Measurements from ENCODE around the gene CHDH.

The CHDH gene

DNA sequence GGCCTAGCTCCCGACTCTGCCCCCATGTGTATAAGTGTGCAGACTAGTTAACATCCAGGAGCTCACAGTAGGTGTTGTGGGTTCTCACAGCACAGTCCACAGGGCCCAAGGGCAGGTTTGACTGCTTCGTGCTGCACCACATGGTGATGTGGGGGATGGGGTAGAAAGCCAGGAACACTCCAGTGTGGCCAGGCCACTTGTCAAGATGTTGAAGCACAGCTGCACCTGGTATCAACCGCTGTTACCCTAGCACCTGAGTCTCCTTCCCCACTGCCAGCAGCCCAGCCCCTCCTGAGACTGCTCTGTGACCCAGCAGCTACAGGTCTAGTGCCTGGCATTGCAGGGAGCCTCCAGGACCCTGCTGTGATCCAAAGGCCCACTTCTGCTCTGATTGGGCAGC is 53.4 kb downstream of the CHDH start:
- no peak for DNase-seq (ENCODE audit: low read depth in 1 of 2, low spot score in 1 of 2)

DNA sequence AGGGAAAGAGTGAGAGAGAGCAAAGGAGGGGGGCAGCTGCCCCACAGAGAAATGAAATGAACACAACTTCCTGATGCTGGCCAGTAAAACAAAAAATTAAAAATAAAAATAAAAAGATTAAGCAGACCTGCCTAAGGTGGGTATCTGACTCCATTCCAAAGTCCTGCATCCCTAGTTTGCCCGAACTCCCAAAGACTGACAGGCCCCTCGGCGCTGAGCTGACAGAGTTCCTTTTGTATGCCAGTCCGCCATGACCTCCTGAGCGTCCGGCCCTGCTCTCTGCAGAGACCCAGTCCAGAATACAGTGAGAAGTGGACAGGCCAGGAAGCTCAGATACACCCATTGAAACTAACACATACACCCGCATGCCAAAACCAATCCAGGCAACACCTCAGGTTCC is 54.9 kb downstream of the CHDH start:
- DNase-seq (ENCODE audit: low read depth in 1 of 2, low spot score in 1 of 2), result no peak

DNA sequence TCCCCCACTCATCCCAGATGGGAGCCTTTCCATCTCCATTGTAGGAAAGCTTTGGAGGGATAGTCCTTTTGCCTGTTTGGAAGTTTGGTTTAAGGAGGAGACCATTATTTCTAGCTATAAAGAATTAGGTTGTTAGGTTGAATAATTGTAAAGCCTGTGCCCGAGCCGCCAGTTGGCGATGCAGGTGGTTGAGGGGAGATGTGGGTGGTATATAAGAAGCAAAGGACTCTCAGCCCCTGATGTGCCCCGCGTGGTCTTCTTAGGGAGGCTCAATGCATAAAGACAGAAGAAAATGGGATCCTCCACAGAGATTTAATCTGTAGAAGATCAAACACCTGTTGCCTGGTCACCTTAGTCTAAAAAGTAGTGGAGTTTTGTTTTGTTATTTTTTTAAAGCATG is 55.7 kb downstream of the CHDH start:
- DNase-seq (ENCODE audit: low read depth in 1 of 2, low spot score in 1 of 2), result no peak

DNA sequence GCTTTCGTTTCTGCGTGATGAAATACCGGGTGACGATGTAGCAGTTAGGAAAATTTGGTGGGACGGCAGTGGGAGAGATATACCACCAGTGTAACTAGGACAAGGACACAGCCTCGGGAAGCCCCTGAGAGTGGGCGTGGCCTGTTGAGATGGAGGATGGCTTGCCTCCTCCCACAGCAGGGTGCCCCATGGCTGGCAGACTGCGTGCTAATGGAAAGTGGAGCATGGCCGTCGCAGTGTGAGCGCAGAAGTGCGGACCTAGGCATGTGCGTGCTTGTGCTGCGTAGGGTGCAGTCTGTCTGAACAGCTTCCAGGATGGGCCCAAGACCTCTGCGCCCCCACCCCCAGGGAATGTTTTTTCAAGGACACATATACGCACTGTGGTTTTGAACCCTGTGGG is 56.8 kb downstream of the CHDH start:
- no peak for DNase-seq (ENCODE audit: low read depth in 1 of 2, low spot score in 1 of 2)

DNA sequence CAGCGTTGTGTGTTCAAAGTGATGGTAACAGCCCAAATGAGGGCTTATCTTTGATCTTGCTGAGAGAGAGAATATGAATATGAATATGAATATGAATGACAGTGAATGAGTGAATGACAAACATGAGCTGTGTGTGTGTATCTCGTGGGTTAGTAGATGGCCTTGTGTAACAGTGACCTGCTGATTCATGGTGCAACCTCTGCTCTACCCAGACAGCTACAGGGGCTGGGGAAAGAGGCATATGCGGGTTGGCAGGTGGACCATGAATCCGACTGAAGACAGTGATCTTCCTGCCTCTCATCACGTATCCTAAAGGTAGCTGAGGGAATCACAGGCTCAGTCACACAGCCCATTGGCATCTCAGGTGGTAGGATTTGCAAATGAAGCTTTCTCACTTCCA is 58.2 kb downstream of the CHDH start:
- DNase-seq (ENCODE audit: low read depth in 1 of 2, low spot score in 1 of 2), result no peak

DNA sequence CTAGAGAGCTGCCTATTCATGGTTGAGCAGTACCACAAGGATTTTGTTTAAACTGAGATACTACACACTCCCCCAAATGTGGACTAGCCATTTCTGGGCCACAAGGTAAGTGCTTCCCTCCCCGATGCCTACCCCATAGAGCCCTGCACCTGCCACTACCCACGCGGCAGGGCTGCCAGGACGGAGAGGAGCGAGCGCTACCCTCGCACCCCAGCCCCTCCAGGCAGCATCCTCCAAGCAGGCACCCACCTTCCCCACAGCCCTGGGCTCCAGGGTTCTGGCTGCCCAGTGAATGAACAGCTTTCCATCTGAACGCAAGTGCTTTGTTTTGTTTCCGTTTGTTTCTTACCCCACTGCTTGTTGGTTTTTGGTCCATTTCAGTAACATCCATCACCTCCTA is 59.2 kb downstream of the CHDH start:
- DNase-seq (ENCODE audit: low read depth in 1 of 2, low spot score in 1 of 2), result no peak

DNA sequence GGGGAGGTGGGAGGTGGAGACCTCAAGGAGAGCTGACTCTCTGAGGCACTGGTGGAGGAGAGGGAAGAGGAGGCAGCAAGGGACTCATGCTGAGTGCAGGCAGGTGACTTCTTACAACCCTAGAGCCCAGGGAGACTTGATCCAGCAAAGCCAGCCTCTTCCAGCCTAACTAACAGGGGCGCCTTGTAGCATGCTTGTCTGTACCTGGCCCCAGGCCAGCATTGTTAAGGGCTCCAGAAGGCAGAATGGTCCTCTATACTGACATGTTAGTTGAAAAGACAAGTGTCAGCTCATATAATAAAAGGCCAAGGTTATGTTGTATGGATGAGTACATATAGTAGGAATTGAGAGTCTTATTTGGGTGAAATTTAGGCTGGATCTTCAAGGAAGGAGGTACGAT is 65.4 kb downstream of the CHDH start:
- DNase-seq (ENCODE audit: low read depth in 1 of 2, low spot score in 1 of 2), result no peak

DNA sequence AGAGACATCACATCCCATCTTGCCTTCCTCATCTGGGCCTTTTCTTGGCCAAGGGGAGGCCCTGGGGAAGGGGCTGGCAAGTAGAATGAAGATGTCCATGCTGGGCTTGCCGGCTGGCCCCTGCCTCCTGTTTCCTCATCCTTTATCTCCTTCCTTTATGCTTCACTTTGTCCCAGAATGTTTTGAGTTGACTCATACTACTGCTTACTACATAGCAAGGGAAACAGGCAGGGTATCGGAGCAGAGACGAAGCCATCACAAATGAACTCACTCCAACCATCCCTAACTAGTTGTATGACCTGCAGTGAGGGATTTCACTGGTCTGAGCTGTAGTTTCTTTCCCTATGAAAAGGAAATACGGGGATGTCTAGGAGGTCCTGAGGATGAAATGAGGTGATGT is 66.0 kb downstream of the CHDH start:
- no peak for DNase-seq (ENCODE audit: low read depth in 1 of 2, low spot score in 1 of 2)

DNA sequence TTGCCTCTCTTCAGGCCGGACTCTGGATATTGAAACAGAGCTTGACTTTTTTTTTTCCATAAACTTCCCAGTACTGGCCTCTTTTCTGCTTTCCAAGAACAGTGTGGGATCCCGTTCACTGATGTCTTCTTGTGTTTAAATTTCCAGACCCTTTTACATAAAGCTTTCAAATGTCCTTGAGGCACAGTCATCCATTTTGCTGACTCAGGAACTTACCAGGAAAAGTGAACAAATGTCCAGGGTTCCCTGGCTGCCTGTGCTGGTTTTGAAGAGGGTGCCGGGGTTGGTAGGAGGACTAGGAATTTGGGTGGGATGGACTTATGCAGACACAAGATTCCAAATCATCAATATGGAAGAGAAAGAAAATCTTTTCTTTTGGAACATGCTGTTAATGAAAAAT is 68.1 kb downstream of the CHDH start:
- no peak for DNase-seq (ENCODE audit: low read depth in 1 of 2, low spot score in 1 of 2)

DNA sequence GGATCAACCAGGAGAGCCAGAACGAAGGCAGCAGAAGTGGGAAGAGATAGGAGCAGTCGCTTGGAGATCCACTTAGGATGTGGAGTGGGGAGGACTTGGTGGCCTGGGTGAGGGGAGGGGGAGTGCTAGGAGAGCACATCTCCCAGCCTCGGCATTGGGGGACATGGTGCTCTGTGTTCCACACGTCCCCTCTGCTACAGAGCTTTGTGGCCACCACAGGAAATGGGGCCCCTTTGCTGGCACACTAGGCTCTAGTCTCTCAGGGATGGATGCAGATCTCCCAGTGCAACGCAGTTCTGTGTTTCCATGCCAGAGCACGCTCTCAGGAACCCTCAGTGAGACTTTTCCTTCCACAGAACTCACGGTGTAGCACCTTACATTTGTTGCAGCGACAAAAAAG is 68.8 kb downstream of the CHDH start:
- DNase-seq (ENCODE audit: low read depth in 1 of 2, low spot score in 1 of 2), result no peak

DNA sequence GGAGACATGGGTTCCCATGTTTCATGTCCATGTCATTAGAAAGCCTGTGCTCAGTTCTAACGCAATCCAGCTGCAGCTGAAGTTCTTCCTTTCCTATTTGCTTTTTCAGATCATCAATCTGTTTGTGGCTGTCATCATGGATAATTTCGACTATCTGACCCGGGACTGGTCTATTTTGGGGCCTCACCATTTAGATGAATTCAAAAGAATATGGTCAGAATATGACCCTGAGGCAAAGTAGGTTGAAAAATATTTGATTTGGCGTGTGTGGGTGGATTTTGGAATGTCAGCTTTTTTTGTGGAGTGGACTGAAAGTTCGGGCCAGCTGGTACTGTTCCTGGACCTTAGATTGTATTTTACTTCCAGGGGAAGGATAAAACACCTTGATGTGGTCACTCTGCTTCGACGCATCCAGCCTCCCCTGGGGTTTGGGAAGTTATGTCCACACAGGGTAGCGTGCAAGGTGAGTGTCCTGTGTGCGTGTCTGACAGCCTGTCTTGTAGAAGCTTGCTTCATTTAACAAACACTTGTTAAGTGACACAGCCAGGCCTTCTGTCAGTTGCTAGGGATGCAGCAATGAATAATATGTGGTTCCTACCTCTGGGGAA is 69.6 kb downstream of the CHDH start:
- DNase-seq (ENCODE audit: low read depth in 1 of 2, low spot score in 1 of 2), result no peak

DNA sequence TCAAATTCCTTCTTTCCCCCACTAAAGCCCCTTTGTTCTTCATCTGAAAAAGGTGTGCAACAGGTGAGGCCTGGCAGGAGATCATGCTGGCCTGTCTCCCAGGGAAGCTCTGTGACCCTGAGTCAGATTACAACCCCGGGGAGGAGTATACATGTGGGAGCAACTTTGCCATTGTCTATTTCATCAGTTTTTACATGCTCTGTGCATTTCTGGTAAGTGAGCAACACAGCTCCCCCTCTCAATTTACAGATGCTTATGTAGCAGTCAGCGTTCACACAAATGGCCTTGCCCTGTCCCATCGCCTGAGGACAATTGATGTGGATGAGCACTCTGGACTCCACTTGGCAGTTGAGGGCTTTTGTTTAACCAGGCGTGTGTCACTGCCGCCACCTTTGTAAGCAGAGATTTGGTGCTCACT is 70.4 kb downstream of the CHDH start:
- no peak for DNase-seq (ENCODE audit: low read depth in 1 of 2, low spot score in 1 of 2)

DNA sequence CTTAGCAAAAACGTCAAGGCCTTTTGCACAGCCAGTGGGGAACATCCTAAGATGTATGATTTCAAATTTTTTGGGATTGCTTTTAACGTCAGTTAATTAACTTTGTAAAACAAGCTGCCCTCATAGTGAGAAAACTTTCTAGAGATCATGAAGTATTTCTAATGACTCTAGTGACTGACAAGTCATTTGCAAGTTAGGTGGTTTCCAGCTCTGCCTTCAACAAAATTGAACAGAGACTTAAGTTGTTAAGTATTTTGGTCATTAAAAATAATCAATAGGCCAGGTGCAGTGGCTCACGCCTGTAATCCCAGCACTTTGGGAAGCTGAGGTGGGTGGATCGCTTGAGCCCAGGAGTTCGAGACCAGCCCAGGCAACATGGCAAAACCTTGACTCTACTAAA is 71.2 kb downstream of the CHDH start:
- no peak for DNase-seq (ENCODE audit: low read depth in 1 of 2, low spot score in 1 of 2)

DNA sequence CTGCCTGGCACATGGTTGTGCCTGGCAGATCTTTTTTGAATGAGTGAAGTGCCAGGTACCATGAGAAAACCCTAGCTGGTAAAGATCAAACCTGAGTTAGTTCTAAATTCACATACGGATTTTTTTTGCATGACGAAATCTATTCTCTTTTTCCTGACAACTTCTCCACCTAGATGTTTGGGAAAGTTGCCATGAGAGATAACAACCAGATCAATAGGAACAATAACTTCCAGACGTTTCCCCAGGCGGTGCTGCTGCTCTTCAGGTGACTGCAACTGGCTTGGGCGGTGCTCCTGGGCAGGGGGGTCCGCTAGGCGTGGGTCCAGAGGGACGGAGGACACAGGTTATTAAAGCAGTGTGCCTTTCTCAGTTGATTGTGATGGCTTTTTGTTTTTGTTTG is 71.8 kb downstream of the CHDH start:
- no peak for DNase-seq (ENCODE audit: low read depth in 1 of 2, low spot score in 1 of 2)

DNA sequence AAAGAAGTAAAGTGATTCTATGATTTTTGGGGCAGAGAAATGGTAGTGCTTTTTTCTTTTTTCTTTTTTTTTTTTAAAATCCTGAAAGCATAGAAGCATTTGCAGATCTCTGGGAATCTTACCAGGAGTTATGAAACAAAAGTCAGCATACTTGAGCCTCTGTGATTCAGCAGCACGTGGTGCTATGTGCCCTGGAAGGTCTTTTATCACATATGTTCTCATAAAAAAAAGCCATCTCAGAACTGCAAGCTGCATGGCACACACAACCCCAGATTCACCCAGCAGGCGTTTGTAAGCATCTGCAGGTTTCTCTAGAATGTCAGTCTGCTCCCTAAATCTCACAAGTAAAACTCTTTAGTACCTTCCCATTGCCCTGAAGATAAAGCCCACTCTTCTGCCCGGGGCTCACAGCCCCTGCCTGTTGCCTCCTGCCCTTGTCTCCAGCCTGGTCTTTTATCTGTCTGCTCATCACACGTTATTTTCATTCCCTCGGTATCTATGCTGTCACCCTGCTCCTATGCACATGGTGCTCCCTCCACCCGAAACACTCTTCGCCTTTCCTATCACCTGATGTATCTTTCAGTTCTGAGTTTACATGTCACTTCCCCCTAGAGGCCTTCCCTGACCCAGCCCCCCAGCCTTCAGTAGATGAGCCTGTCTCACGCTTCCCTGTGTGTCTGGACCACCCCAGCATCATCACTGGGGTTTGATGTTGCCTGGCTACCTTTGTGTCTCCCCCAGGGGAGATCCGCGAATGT is 72.4 kb downstream of the CHDH start:
- no peak for DNase-seq (ENCODE audit: low read depth in 1 of 2, low spot score in 1 of 2)

DNA sequence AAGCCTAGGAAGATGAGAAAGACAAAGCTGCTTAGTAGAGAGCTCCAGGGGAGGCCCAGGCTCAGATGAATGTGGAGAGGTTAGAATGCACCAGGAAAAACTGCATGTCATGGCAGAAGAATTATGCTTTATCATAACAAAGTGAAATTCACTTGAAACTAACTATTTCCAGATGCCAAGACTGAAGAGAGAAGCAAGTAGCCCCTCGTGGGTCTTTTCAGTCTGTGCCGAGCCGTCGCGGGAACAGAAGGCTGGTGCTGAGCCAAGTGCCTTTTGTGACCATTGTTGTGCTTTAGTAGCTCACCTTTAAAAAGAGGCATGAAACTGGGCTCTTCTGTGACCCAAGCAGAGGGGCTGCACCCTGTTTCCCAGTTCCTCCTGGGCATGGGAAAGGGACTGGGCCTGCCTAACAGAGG is 73.2 kb downstream of the CHDH start:
- no peak for DNase-seq (ENCODE audit: low read depth in 1 of 2, low spot score in 1 of 2)

DNA sequence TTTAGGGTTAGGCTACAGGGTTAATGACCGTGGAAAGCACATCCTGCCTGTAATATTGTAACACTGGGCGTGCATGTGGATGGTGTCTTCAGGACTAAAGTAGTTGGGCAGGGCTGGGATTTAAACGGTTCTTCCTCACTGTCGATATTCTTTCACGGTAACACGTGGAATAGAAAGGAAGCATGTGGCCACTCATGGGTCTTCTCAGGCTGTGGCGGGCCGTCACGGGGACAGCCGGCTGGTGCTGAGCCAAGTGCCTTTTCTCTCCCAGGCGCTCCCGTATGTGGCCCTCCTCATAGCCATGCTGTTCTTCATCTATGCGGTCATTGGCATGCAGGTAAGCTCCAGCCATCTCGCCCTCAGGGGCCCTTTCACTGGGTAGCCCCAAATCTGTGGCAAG is 73.7 kb downstream of the CHDH start:
- no peak for DNase-seq (ENCODE audit: low read depth in 1 of 2, low spot score in 1 of 2)

DNA sequence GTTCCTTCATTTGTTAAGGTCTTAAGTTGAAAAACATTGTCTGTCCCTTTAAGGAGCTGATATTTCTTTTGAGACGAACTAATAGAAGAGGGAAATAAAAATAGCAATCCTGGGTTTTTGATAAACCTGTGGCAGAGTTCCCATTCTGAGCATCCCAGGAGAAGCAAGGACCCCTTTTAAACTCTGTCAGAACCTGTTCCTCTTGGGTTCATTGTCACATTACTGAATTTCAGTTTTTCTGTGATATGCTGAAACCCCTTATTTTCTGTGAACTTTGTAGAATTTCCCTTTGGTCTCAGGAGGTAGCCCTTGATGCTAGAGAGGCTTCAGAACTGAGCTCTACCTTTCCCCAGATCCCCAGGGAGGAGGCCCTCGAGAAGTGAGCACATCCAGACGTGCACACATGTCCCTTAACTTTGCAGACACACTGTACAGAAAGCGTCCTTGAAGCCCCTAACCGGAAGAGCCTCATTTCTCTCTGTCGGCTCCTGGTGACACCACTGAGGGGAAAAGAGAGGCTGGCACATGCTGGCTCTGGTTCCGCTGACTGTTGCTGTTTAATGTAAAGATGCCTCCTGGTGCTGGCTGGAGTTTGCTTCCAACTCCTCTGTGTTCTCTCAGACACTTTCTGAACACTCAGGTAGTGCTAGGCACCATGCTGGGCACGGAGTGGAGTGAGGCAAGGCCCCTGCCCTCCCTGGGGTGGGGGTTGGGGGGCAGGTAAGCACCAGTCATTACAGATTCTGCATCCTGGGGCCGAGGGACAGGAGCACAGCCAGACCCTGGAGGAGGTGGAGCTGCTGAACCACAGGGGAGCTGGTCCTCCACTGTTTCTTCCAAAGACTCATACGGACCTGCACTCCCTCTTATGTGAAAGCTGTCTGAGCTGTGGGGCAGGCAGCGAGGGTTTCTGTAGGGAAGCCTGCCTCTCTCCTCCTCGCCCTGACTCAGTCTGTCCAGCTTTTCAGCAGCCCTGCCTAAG is 77.5 kb downstream of the CHDH start:
- no peak for DNase-seq (ENCODE audit: low read depth in 1 of 2, low spot score in 1 of 2)

DNA sequence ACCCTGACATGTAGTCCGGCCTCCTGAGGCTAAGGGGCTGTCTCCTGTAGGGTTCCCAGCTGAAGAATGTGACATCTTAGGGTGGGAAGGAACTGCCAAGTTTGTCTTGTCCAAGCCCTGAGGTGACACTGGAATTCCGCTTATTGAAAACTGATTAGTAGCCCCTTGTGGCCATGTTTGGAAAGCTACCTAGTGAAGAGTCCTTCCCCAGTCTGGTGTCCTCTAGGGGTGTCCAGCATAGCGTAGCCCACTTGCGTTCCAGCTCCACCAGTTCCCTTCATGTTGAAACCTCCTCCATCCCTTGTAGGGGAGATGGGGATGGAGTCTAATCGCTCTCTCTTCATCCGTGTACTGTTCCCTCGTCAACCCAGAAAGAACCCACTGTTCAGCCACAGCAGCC is 79.5 kb downstream of the CHDH start:
- no peak for DNase-seq (ENCODE audit: low read depth in 1 of 2, low spot score in 1 of 2)

DNA sequence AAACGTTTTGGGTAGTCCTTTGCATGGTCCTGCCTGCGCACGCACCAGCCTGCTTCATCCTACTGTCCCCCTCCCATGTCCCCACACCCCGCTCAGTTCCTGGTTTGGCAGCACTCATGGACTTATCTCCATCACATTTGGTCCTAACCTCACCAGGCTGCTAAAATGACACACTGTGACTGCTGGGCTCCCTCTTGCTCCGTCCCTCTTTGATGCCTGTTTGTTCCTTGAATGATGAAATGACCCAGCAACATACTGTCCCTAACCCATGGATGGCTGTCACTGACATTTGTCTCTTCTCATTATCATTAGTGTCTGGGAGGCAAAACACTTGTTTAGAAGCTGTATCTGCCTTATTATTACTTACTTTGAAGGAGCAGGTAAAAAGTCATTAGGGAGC is 80.5 kb downstream of the CHDH start:
- no peak for DNase-seq (ENCODE audit: low read depth in 1 of 2, low spot score in 1 of 2)

DNA sequence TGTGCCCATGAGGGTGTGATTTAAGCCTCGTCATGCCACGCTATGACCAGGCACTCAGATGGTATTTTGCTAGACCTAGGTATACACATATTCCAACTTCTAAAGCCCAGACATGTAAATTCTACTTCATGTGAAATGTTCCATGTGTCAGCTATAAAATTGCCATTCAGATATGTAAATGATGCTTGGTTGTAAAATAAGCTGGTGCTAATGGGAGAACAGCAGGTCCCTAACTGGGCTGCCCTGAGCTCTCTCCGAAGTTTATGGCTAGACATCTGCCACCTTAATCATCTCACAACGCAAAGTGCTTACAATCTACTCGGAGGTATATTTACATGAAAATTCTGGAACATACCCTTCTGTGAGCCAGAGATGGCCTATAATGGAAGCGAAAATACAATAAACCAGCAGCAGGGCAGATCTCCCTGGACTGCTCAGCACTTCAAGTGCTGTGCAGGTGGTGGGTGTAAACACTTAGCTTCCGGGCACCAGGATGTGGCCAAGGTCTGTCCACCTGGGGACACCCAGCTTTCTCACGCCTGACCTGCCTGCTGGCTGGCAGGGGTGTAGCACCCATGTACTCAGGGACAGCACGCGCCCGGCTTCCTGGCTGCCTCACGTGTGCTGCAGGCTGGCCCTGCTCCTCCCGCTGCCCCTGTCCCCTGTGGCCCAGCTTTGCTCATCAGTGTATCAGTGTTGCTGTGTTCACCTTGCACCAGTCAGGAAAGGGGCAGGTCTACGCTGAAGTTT is 82.0 kb downstream of the CHDH start:
- DNase-seq (ENCODE audit: low read depth in 1 of 2, low spot score in 1 of 2), result no peak
